NOMO-1 treated with DMSO at 0.1 percent for 48 hours (cell line): ENCODE measurements around the gene KCNJ6.
"Not testable (repeated sequence)": the region's sequence is repeated elsewhere in the genome, so short reads cannot be mapped to it uniquely, and the experiment has no call there.

Experiments used
- DNase-seq: peaks from one replicate; lab custom pipeline; 2025; ENCODE audit not compliant: unreplicated experiment; lab: John Stamatoyannopoulos, UW

KCNJ6 gene

GRCh38 chr21:37654596-37654995 is 261.7 kb downstream of the KCNJ6 start:
- no peak for DNase-seq

- no peak for DNase-seq
Measured at GRCh38 chr21:37653201-37653600, 263.1 kb downstream of the KCNJ6 start.

- DNase-seq, result no peak
Measured at GRCh38 chr21:37647781-37648180, 268.5 kb downstream of the KCNJ6 start.

- DNase-seq, result not testable (repeated sequence)
Measured at GRCh38 chr21:37646761-37647160, 269.5 kb downstream of the KCNJ6 start.

- no peak for DNase-seq
Measured at GRCh38 chr21:37645848-37646247, 270.4 kb downstream of the KCNJ6 start.

GRCh38 chr21:37644636-37645035 is 271.6 kb downstream of the KCNJ6 start:
- DNase-seq, result no peak

GRCh38 chr21:37643862-37644261 is 272.4 kb downstream of the KCNJ6 start:
- not testable (repeated sequence) for DNase-seq

GRCh38 chr21:37642493-37642892 is 273.8 kb downstream of the KCNJ6 start:
- no peak for DNase-seq

- DNase-seq, result no peak
Measured at GRCh38 chr21:37639756-37640155, 276.5 kb downstream of the KCNJ6 start.

- DNase-seq, result no peak
Measured at GRCh38 chr21:37636152-37636860, 280.0 kb downstream of the KCNJ6 start.

- DNase-seq, result no peak
Measured at GRCh38 chr21:37631319-37632117, 284.7 kb downstream of the KCNJ6 start.

GRCh38 chr21:37630872-37631271 is 285.4 kb downstream of the KCNJ6 start:
- no peak for DNase-seq

- no peak for DNase-seq
Measured at GRCh38 chr21:37628362-37628761, 287.9 kb downstream of the KCNJ6 start.

GRCh38 chr21:37627561-37627960 is 288.7 kb downstream of the KCNJ6 start:
- DNase-seq, result no peak

- no peak for DNase-seq
Measured at GRCh38 chr21:37627074-37627473, 289.2 kb downstream of the KCNJ6 start.

- DNase-seq, result no peak
Measured at GRCh38 chr21:37626320-37626719, 289.9 kb downstream of the KCNJ6 start.

- DNase-seq, result no peak
Measured at GRCh38 chr21:37623689-37624088, 292.6 kb downstream of the KCNJ6 start.

GRCh38 chr21:37623183-37623582 is 293.1 kb downstream of the KCNJ6 start:
- DNase-seq, result no peak

GRCh38 chr21:37622755-37623154 is 293.5 kb downstream of the KCNJ6 start:
- DNase-seq, result no peak

- no peak for DNase-seq
Measured at GRCh38 chr21:37620401-37620800, 295.9 kb downstream of the KCNJ6 start.

- no peak for DNase-seq
Measured at GRCh38 chr21:37619464-37619974, 296.7 kb downstream of the KCNJ6 start.

- no peak for DNase-seq
Measured at GRCh38 chr21:37618081-37618480, 298.2 kb downstream of the KCNJ6 start.
